ENCODE measurements around the gene TMEM40. TPM values are rescaled to one million over a fixed set of nuclear protein-coding genes. Genes with fewer than 3 reads are reported as not detected.
"Not testable (repeated sequence)": the region's sequence is repeated elsewhere in the genome, so short reads cannot be mapped to it uniquely, and the experiment has no call there.

The TMEM40 gene
- total RNA-seq, 1 donor, result not detected

- no peak overlapping the region for H3K4me3 ChIP-seq (ENCODE audit: low read depth, low read length)
- DNase-seq (ENCODE audit: low read depth), result peak; percentile 16
- TF ChIP-seq CTCF (IDR thresholded peaks at IDR 0.05; ENCODE audit: insufficient read depth, low read length), result no peak
These were observed 29.9 kb downstream of the TMEM40 start for GRCh38 chr3:12729051-12729651.

GRCh38 chr3:12727937-12728336 lies 31.1 kb downstream of the TMEM40 start:
- TF ChIP-seq CTCF (IDR thresholded peaks at IDR 0.05; ENCODE audit: insufficient read depth, low read length), result no peak
- DNase-seq (ENCODE audit: low read depth), result no peak
- no peak overlapping the region for H3K4me3 ChIP-seq (ENCODE audit: low read depth, low read length)

GRCh38 chr3:12727481-12727880 lies 31.6 kb downstream of the TMEM40 start:
- H3K4me3 ChIP-seq (ENCODE audit: low read depth, low read length), result no peak overlapping the region
- no peak for DNase-seq (ENCODE audit: low read depth)
- no peak for TF ChIP-seq CTCF (IDR thresholded peaks at IDR 0.05; ENCODE audit: insufficient read depth, low read length)

GRCh38 chr3:12725436-12725835 lies 33.6 kb downstream of the TMEM40 start:
- no peak for TF ChIP-seq CTCF (IDR thresholded peaks at IDR 0.05; ENCODE audit: insufficient read depth, low read length)
- DNase-seq (ENCODE audit: low read depth), result no peak

GRCh38 chr3:12724794-12725193 lies 34.3 kb downstream of the TMEM40 start:
- TF ChIP-seq CTCF (IDR thresholded peaks at IDR 0.05; ENCODE audit: insufficient read depth, low read length), result no peak
- DNase-seq (ENCODE audit: low read depth), result no peak
- no peak overlapping the region for H3K4me3 ChIP-seq (ENCODE audit: low read depth, low read length)

More at GRCh38 chr3:12725436-12725835, 33.6 kb downstream of the TMEM40 start:
- H3K4me3 ChIP-seq (ENCODE audit: low read depth, low read length), result no peak overlapping the region

- DNase-seq (ENCODE audit: low read depth); H3K4me3 ChIP-seq (ENCODE audit: low read depth, low read length): not testable (repeated sequence)
These were observed 35.7 kb downstream of the TMEM40 start for GRCh38 chr3:12723362-12723761.

- no peak for DNase-seq (ENCODE audit: low read depth)
- no peak overlapping the region for H3K4me3 ChIP-seq (ENCODE audit: low read depth, low read length)
- TF ChIP-seq CTCF (IDR thresholded peaks at IDR 0.05; ENCODE audit: insufficient read depth, low read length), result no peak
These were observed 36.8 kb downstream of the TMEM40 start for GRCh38 chr3:12722226-12722625.

Data from fibroblast of the aortic adventitia (primary cell).